Measurements from ENCODE around the gene DNAJC16. TPM values are rescaled to one million over a fixed set of nuclear protein-coding genes. Genes with fewer than 3 reads are reported as not detected.

DNAJC16 gene

Small RNAs within 50 kb of the gene (small RNA-seq; reads per million reads assigned to genes)
- not detected for gene CD24P1
- not detected for gene RNU7-179P
- gene SCARNA21B: 0.77 reads per million, percentile 14 among the genes with 10 or more reads in this experiment

Data from skeletal muscle satellite cell (primary cell).